ENCODE measurements around the gene PROX1.

PROX1 gene, protein sequence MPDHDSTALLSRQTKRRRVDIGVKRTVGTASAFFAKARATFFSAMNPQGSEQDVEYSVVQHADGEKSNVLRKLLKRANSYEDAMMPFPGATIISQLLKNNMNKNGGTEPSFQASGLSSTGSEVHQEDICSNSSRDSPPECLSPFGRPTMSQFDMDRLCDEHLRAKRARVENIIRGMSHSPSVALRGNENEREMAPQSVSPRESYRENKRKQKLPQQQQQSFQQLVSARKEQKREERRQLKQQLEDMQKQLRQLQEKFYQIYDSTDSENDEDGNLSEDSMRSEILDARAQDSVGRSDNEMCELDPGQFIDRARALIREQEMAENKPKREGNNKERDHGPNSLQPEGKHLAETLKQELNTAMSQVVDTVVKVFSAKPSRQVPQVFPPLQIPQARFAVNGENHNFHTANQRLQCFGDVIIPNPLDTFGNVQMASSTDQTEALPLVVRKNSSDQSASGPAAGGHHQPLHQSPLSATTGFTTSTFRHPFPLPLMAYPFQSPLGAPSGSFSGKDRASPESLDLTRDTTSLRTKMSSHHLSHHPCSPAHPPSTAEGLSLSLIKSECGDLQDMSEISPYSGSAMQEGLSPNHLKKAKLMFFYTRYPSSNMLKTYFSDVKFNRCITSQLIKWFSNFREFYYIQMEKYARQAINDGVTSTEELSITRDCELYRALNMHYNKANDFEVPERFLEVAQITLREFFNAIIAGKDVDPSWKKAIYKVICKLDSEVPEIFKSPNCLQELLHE
- 0 to 0.04 reads per million in 2 donors for total RNA-seq

GRCh38 chr1:213987927-213988506, at the start of gene PROX1:
TSS of gene PROX1 (plus strand) at chr1:213987973. CDS start at chr1:213996536, 8,563 bp downstream.
- no peak for DNase-seq

GRCh38 chr1:213938776-213939175, 49.0 kb upstream of the PROX1 start:
- DNase-seq = no peak

DNA sequence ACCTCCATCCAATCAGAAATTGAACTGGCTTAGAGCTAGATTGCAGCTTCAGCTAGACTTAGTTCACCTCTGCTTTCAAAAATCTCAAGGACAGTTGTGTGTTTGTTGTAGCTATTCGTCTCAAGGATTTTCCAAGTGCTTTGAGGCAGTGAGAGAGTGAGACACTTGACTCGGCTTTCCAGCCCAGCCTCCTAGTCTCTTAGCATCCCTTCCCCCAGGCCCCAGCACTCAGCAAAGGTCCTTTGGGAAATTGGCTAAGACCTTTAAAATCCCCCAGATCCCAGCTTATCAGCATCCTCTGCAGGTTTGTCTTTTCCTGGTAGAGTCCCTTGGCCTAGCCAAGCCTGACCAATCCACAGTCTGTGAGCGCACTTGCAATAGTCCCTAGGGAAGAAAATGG, 47.9 kb upstream of the PROX1 start:
- no peak for DNase-seq

DNA sequence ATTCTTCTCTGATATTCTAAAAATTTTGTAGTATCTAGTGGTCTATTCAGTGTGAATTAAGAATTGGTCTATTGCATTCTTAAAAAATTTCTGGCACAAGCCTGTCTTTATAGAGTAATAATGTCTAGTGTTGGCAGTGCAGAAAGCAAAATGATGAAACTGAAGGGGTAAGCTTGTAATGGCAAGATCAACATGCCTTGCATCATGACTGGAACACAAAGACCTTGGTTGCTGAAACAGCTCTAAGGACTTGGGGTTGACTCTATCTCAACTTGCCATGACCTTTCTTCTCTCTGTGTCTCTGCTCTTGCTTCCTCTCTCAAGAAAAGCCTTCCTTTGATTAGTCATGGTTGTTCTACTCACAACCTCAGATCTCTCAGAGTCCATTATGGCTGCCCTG, 46.8 kb upstream of the PROX1 start:
- no peak for DNase-seq

DNA sequence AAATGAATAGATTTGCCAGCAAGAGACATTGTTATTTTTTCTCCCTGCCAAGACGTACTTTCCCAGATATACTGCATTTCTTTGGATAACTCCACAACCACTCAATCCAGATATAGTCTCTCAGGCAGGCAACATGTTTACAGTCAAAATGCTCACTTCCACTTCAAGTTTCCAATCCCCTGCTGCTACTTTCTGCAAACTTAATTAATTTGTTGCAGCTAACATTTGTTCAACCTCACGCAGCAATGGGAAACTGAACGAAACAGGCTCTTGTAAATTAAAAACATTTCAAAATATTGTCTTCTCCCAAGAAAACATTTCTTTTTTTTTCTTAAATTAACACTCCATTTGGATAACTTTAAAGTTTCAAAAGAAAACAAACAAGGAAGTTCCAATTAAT, 45.7 kb upstream of the PROX1 start:
- DNase-seq = no peak

- no peak for DNase-seq
Observed at GRCh38 chr1:213947200-213947801, 40.5 kb upstream of the PROX1 start.

DNA sequence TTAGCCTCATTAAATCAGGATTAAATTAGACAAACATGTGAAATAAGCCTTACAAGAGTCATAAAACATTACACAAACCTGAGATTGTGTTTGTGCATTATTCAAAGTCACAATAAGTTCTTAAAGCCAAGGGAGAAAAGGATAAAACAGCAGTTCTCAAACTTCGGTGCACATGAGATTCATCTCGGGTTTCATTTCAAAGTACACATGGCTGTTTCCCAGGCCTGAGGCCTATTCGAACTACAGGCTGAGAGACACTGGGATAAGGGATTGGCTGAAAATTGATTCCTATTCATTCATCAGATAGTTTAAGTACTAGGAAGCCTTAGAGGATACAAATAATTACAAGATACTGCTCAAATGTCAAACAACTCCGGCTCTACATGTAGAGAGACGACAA, 35.9 kb upstream of the PROX1 start:
- no peak for DNase-seq

DNA sequence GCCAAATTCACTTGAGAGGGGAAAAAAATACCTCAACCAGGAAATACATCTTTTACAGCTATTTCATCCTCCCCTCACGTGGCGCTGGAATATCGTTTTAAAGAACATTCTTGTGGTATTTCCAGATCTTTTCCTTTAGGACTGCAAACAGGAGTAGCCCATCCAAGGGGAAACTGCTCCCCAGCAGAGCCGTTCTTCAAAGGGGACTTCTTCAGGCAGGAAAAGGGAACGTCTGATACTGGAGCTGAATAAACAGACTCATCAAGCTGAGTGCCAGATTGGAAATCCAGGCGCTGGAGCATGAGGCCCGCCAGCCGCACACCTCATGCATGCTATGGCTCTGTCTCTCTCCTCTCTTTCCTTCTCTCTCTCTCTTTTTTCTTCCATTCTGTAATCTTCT, 34.0 kb upstream of the PROX1 start:
- no peak for DNase-seq

GRCh38 chr1:213956295-213956770, 31.4 kb upstream of the PROX1 start:
- DNase-seq = no peak

GRCh38 chr1:213958346-213958745, 29.4 kb upstream of the PROX1 start:
- no peak for DNase-seq

DNA sequence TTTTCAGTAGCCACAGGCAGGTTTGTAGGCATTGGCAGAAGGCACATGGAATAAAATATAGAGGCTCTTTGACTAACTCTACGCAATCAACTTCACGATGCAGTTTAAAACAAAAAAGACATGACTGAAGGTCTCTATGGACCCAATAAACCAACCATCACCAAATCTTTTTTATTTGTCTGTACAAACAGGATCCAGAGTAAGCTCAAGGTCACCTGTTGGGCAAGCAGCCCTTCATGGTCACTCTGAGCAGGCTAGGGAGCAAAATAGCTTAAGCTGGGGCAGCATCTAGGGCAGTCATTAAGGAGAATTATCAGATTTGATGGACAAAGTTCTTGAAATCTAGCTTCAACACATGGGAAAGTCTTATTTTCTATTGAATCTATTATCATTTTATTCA, 26.8 kb upstream of the PROX1 start:
- DNase-seq = no peak

DNA sequence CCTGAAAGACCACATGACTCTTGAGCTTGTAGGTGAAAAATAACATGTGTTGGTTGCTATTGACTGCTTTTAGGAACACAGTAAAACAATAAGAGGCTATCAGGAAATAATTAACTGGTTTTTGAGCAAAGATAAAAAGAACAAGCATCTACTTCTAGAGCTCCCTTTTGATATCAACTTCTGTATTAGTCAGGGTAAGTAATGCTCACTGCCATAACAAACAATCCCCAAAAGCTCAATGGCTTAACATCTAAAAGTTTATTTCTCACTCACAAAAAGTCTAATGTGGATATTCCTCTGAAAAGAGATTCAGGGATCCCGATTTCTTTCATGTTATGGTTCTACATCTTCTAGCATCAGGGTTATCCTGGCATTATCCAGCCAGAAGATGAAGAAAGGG, 25.3 kb upstream of the PROX1 start:
- DNase-seq = no peak

DNA sequence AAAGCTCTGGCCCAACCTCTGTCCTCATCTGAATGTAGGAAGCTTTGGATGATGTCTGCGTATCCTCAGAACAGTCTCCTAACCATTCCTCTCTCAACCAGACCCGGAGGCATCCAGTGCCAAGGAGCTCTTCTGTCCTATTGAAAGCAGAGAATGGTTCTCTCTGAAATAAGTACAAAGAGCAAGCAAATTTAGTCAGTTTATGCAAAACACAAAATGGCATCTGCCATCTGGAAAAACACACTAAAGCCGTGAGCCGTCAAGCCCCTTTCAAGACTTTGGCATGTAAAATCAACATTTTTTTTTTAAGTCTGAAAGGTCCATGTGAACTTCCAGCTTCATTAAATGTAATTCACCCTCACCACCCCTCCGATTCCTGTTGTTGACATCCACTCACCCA, 21.7 kb upstream of the PROX1 start:
- DNase-seq = no peak

- no peak for DNase-seq
Observed at GRCh38 chr1:213968146-213968825, 19.5 kb upstream of the PROX1 start.

DNA sequence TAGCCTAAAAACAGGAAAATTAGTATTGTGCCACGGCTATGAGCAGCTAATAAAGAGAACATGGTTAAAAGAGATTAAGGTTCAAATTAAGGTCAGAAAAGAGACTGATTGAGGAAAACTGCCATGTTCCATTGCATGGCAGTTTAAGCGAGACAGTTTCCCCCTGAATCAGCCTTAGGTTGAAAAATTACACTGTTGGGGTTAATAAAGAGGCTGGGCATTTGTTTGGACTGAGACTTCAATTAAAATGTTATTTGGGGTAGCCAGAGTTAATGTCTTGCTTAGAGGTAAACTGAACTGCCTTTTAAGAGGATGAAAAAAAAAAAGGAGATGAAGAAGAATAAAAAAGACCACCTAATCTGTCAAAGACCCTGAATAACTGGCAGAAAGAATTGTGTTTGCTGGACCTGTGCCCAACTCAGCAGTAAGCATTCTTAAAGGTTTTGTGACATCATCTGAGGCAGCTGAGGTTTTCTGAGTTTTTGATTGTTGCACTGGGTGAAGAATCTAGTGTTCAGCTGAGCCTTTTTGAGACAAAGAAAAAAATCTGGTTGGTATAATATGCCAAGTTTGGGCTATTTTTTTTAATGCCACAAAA, 17.7 kb upstream of the PROX1 start:
- DNase-seq = no peak

GRCh38 chr1:213972141-213972540, 15.6 kb upstream of the PROX1 start:
- no peak for DNase-seq

GRCh38 chr1:213973129-213973528, 14.6 kb upstream of the PROX1 start:
- no peak for DNase-seq

DNA sequence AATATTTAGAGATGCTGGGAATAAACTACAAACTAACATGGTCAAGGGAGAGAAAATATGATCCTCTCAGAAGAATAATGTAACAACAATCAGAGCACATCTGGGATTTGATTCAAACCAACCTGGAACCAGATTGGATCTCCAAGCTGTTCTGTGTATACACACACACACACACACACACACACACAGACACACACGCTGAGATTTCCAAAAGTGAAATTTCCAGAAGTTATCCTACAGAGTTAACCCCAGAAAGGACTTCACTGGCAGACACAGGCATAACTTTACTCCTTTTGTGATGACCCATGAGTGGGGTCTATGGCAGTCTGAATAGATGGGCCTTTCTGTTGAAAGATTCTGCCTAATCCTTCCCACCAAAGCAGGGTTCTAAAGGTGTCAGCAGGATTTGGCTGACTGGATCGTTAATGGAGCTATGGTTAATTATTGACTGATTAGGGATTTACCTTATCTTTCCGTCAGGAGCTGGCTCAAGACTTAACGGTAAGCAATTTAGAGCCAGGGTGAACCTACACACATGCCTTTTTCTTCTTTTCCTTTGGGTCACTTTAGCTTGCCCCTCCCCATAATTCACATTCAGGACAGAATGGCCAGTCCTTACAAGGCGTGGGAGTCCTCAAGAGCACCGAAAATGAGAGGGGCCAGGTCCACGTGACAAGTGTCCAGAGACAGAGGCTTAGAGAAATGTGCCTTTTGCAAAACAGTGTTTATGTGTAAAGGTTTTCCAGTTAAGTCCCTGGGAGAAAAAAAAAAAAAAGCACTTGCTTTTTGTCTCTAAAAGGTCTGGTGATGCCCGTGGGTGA, 10.9 kb upstream of the PROX1 start:
- DNase-seq = no peak

GRCh38 chr1:213977486-213977842, 10.3 kb upstream of the PROX1 start:
- no peak for DNase-seq

GRCh38 chr1:213977909-213978308, 9.9 kb upstream of the PROX1 start:
- no peak for DNase-seq
